ENCODE measurements around the gene CLEC11A. TPM values are rescaled to one million over a fixed set of nuclear protein-coding genes. Genes with fewer than 3 reads are reported as not detected.
A peak's percentile ranks its signal among the peaks of the same experiment; 100 is the strongest.

CLEC11A gene
- 105 and 139 TPM in 2 replicates for total RNA-seq (2014; rRNA removed; shearing (Covaris generic); ENCODE audit: low replicate concordance)

- peak; percentile 96 for DNase-seq
- Histone ChIP-seq H3K4me3 (peak within 1 kb of the TSS; percentile 66), H3K9me3 (no peaks in the 10 kb centered on the region), H3K27me3 (no peaks in the 10 kb centered on the region), H3K36me3 (peaks cover 10% of the 10 kb centered on the region)
Observed at GRCh38 chr19:50723069-50723468, at the start of gene CLEC11A. Gene CLEC11A, plus strand, starts transcription at chr19:50723364. Its CDS starts 162 bp downstream, at chr19:50723526.

- no peaks in the 10 kb centered on the region for H3K36me3 ChIP-seq
- H3K9me3 ChIP-seq, result no peaks in the 10 kb centered on the region
- no peak for DNase-seq
- no peaks in the 10 kb centered on the region for H3K27me3 ChIP-seq
- no peak overlapping the region for H3K4me3 ChIP-seq
Observed at GRCh38 chr19:50676625-50677197, 46.5 kb upstream of the CLEC11A start.

- Histone ChIP-seq H3K36me3 (no peaks in the 10 kb centered on the region), H3K27me3 (no peaks in the 10 kb centered on the region), H3K9me3 (no peaks in the 10 kb centered on the region), H3K4me3 (no peak overlapping the region)
- DNase-seq, result no peak
Observed at GRCh38 chr19:50677636-50678035, 45.5 kb upstream of the CLEC11A start.

GRCh38 chr19:50678323-50678722 lies 44.8 kb upstream of the CLEC11A start:
- Histone ChIP-seq H3K4me3 (no peak overlapping the region), H3K36me3 (no peaks in the 10 kb centered on the region), H3K27me3 (no peaks in the 10 kb centered on the region), H3K9me3 (no peaks in the 10 kb centered on the region)
- DNase-seq, result no peak

GRCh38 chr19:50679177-50680125 lies 43.7 kb upstream of the CLEC11A start:
- no peaks in the 10 kb centered on the region for H3K9me3 ChIP-seq
- H3K27me3 ChIP-seq, result no peaks in the 10 kb centered on the region

GRCh38 chr19:50686310-50687032 lies 36.7 kb upstream of the CLEC11A start:
- H3K4me3 ChIP-seq, result no peak overlapping the region
- H3K9me3 ChIP-seq, result no peaks in the 10 kb centered on the region
- DNase-seq, result no peak
- H3K36me3 ChIP-seq, result no peaks in the 10 kb centered on the region
- no peaks in the 10 kb centered on the region for H3K27me3 ChIP-seq

More at GRCh38 chr19:50679177-50680125, 43.7 kb upstream of the CLEC11A start:
- no peaks in the 10 kb centered on the region for H3K36me3 ChIP-seq
- H3K4me3 ChIP-seq, result no peak overlapping the region
- peak; percentile 51 for DNase-seq

GRCh38 chr19:50688766-50689165 lies 34.4 kb upstream of the CLEC11A start:
- H3K36me3 ChIP-seq, result no peaks in the 10 kb centered on the region
- DNase-seq, result no peak
- H3K27me3 ChIP-seq, result no peaks in the 10 kb centered on the region
- H3K4me3 ChIP-seq, result no peak overlapping the region
- H3K9me3 ChIP-seq, result no peaks in the 10 kb centered on the region

GRCh38 chr19:50690439-50690838 lies 32.7 kb upstream of the CLEC11A start:
- H3K4me3 ChIP-seq, result no peak overlapping the region
- no peak for DNase-seq
- no peaks in the 10 kb centered on the region for H3K36me3 ChIP-seq
- no peaks in the 10 kb centered on the region for H3K27me3 ChIP-seq
- H3K9me3 ChIP-seq, result no peaks in the 10 kb centered on the region

GRCh38 chr19:50693064-50693975 lies 29.8 kb upstream of the CLEC11A start:
- Histone ChIP-seq H3K27me3 (no peaks in the 10 kb centered on the region), H3K36me3 (no peaks in the 10 kb centered on the region), H3K4me3 (no peak overlapping the region), H3K9me3 (no peaks in the 10 kb centered on the region)
- DNase-seq, result no peak

GRCh38 chr19:50694815-50695145 lies 28.4 kb upstream of the CLEC11A start:
- H3K27me3 ChIP-seq, result no peaks in the 10 kb centered on the region
- H3K4me3 ChIP-seq, result no peak overlapping the region
- no peak for DNase-seq
- H3K9me3 ChIP-seq, result no peaks in the 10 kb centered on the region
- H3K36me3 ChIP-seq, result no peaks in the 10 kb centered on the region

GRCh38 chr19:50695251-50696093 lies 27.7 kb upstream of the CLEC11A start:
- Histone ChIP-seq H3K36me3 (no peaks in the 10 kb centered on the region), H3K4me3 (no peak overlapping the region), H3K9me3 (no peaks in the 10 kb centered on the region), H3K27me3 (no peaks in the 10 kb centered on the region)
- peak; percentile 28 for DNase-seq

- H3K9me3 ChIP-seq, result no peaks in the 10 kb centered on the region
- H3K4me3 ChIP-seq, result no peak overlapping the region
- no peaks in the 10 kb centered on the region for H3K27me3 ChIP-seq
- no peaks in the 10 kb centered on the region for H3K36me3 ChIP-seq
- DNase-seq, result no peak
Observed at GRCh38 chr19:50696094-50696483, 27.1 kb upstream of the CLEC11A start.

- H3K27me3 ChIP-seq, result no peaks in the 10 kb centered on the region
Observed at GRCh38 chr19:50697414-50698124, 25.6 kb upstream of the CLEC11A start.

GRCh38 chr19:50701367-50701985 lies 21.7 kb upstream of the CLEC11A start:
- no peaks in the 10 kb centered on the region for H3K36me3 ChIP-seq
- H3K27me3 ChIP-seq, result no peaks in the 10 kb centered on the region
- H3K9me3 ChIP-seq, result no peaks in the 10 kb centered on the region
- H3K4me3 ChIP-seq, result no peak overlapping the region
- DNase-seq, result no peak

More at GRCh38 chr19:50697414-50698124, 25.6 kb upstream of the CLEC11A start:
- H3K9me3 ChIP-seq, result no peaks in the 10 kb centered on the region
- H3K36me3 ChIP-seq, result no peaks in the 10 kb centered on the region
- no peak overlapping the region for H3K4me3 ChIP-seq
- no peak for DNase-seq
